CD4-positive, alpha-beta memory T cell (primary cell): Measurements from ENCODE around the gene LSM14B. TPM values are rescaled to one million over a fixed set of nuclear protein-coding genes. Genes with fewer than 3 reads are reported as not detected.
A peak's percentile ranks its signal among the peaks of the same experiment; 100 is the strongest.

Source experiments
- CTCF ChIA-PET: fragments of 350-600 bp; sonication (Branson Sonifier 250); formaldehyde crosslinking; loops from one replicate; lab custom pipeline; 2021; ENCODE audit warnings: inconsistent platforms; ENCODE audit not compliant: partially characterized antibody; lab: Charles Lee
- POLR2A ChIA-PET: fragments of 350-600 bp; sonication (Branson Sonifier 250); formaldehyde crosslinking; loops from one replicate; lab custom pipeline; 2021; ENCODE audit not compliant: partially characterized antibody; lab: Charles Lee
- DNase-seq, 5 donors: peaks; one replicate each; pipeline versions ENCODE4 v3.0.0 to v3.0.0-alpha.2; 2020 to 2022; ENCODE audit warnings: mixed read lengths in 1 of 5
- H3K27ac ChIP-seq: one replicate; pipeline ENCODE4 v1.7.0; 2013; ENCODE audit warnings: low read depth, low read length
- H3K27me3 ChIP-seq: 2 replicates; pipeline ENCODE4 v1.7.0; 2013; ENCODE audit warnings: mild to moderate bottlenecking, low read length, moderate library complexity; ENCODE audit not compliant: insufficient read depth
- H3K36me3 ChIP-seq: 2 replicates; pipeline ENCODE4 v1.7.0; 2013; ENCODE audit warnings: mild to moderate bottlenecking, low read length, moderate library complexity; ENCODE audit not compliant: insufficient read depth
- H3K4me1 ChIP-seq: 2 replicates; pipeline ENCODE4 v1.7.0; 2013; ENCODE audit warnings: mild to moderate bottlenecking, low read length, moderate library complexity; ENCODE audit not compliant: insufficient read depth
- H3K4me3 ChIP-seq, 2 donors: one replicate each; pipeline ENCODE4 v1.7.0; 2013; ENCODE audit warnings: low read length in 2 of 2, mild to moderate bottlenecking in 1 of 2
- H3K9me3 ChIP-seq, 2 donors: one replicate each; pipeline ENCODE4 v1.7.0; 2013; ENCODE audit warnings: low read length in 2 of 2, control low read depth in 1 of 2; ENCODE audit not compliant: control insufficient read depth in 1 of 2
- H3K27ac Mint-ChIP-seq, 7 donors: one replicate each; pipeline ENCODE4 v1.8.0; 2020 to 2021; ENCODE audit warnings: mixed read lengths in 7 of 7, mild to moderate bottlenecking in 6 of 7, inconsistent platforms in 3 of 7, moderate library complexity in 3 of 7
- H3K27me3 Mint-ChIP-seq, 2 donors: one replicate each; pipeline ENCODE4 v1.8.0; 2020 to 2021; ENCODE audit warnings: mixed read lengths in 2 of 2
- H3K36me3 Mint-ChIP-seq, 2 donors: one replicate each; pipeline ENCODE4 v1.8.0; 2020 to 2021; ENCODE audit warnings: mixed read lengths in 2 of 2, inconsistent platforms in 1 of 2, mild to moderate bottlenecking in 1 of 2
- H3K4me1 Mint-ChIP-seq, 4 donors: one replicate each; pipeline ENCODE4 v1.8.0; 2020 to 2021; ENCODE audit warnings: mixed read lengths in 4 of 4, mild to moderate bottlenecking in 1 of 4
- H3K4me3 Mint-ChIP-seq, 8 donors: one replicate each; pipeline ENCODE4 v1.8.0; 2020 to 2021; ENCODE audit warnings: mixed read lengths in 8 of 8, mild to moderate bottlenecking in 7 of 8, moderate library complexity in 6 of 8, inconsistent platforms in 3 of 8
- H3K9me3 Mint-ChIP-seq, 8 donors: one replicate each; pipeline ENCODE4 v1.8.0; 2020 to 2021; ENCODE audit warnings: mixed read lengths in 8 of 8, mild to moderate bottlenecking in 5 of 8, inconsistent platforms in 3 of 8, moderate library complexity in 1 of 8
- intact Hi-C: fragments of 100-400 bp; cut with micrococcal nuclease; formaldehyde crosslinking; loops from one replicate; pipeline ENCODE4 v1.15.1; 2023
- polyA plus RNA-seq, 2 donors: library from polyadenylated mRNA; unstranded; fragments of 300-500 nt; fragmentation: Illumina TruSeq; gene quantifications; one replicate each; pipeline ENCODE4 v1.2.3, GENCODE V29; 2021
- total RNA-seq, 2 experiments: library from RNA; stranded (reverse); gene quantifications; one replicate each; pipeline ENCODE4 v1.2.3, GENCODE V29; 2021

Gene LSM14B
- total and polyA plus RNA-seq, 4 experiments from 2014 or later: 0.78 to 50.3 (median 24.8) TPM

DNA sequence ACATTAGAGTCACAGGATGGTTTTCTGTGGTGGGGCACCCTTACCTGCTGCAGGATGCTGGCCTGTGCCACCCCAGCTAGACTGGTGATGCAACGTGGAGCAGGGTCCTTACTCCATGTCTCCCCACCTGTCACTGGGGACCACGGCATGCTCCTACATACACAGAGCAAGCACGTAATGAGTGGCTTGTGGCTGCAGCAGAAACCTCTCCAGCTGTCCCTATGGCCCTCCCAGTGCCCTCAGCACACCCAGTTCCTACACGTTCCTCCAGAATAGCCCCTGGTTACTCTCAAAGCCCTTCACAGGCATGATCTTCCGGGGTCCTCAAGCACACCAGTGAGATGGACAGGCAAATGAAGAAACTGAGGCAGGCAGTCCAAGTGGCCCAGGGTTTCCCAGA, 3.2 kb upstream of the LSM14B start:
- Mint-ChIP-seq H3K9me3 (peaks cover 0 to 23% (median 7%) of the 10 kb centered on the region in 8 donors), H3K36me3 (peaks cover 0 to 12% of the 10 kb centered on the region in 2 donors), H3K27ac (peak overlapping the region; percentile 4 to 99 (median 93)), H3K27me3 (no peaks in the 10 kb centered on the region), H3K4me1 (peaks cover 26 to 55% (median 41%) of the 10 kb centered on the region in 4 donors), H3K4me3 (peak overlapping the region in 4 of 8 donors; percentile 15 to 70 (median 39))
- Histone ChIP-seq H3K27me3 (no peaks in the 10 kb centered on the region), H3K36me3 (no peaks in the 10 kb centered on the region), H3K9me3 (peaks cover 0 to 4% of the 10 kb centered on the region in 2 donors), H3K27ac (no peak overlapping the region), H3K4me1 (peaks cover 47% of the 10 kb centered on the region), H3K4me3 (no peak overlapping the region)
- DNase-seq: no peak
- CTCF ChIA-PET: no interaction called here
- intact Hi-C loops: no loop called here
- POLR2A ChIA-PET: interaction anchor here (0.8 to 11.1 kb wide), 5 partner anchors 17 to 52 kb away, joined by 3 to 115 read pairs (median 5); partner anchors contain the start of genes PSMA7, SS18L1 and TAF4

DNA sequence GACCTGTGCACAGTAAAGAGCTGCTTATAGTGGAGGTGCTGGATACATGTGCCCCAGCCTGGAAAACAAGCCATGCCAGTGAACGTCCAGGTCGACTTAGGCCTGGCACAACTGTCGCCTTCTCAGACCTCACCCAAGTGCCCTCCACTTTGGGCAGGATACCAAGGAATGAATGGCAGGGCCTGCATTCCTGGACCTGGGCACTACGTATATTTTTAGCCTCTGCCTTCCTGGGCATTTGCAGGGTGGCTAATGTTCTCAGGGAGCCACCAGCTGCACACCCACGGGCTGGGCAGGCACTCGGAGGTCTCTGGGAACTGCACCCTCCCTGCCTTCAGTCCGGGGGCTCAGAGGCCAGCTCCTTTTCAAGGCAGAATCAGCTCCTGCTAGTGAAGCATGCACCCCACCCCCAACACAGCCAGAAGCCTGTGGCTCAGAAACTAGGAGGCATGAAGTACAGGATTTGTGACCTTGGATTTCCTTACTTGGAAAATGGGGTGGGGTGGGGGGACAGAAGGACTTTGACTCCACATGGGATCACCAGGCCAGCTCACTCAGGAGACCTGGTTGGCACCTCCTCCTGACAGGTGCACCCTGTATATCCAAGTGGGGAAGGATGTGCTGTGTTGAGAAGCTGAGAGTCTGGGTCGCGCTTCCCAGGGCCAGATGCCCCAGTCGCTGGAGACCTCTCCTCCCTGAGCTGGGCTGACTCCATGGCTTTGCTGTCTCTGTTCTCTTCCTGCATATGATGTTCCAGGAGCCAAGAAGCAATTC, 2.5 kb upstream of the LSM14B start:
- Mint-ChIP-seq H3K27me3 (no peaks in the 10 kb centered on the region), H3K4me3 (peak overlapping the region in 7 of 8 donors; percentile 2 to 93 (median 47)), H3K9me3 (peaks cover 0 to 18% (median 6%) of the 10 kb centered on the region in 8 donors), H3K36me3 (peaks cover 0 to 18% of the 10 kb centered on the region in 2 donors), H3K27ac (peak overlapping the region; percentile 92 to 99 (median 97)), H3K4me1 (peaks cover 29 to 62% (median 46%) of the 10 kb centered on the region in 4 donors)
- H3K9me3 ChIP-seq: peaks cover 0 to 4% of the 10 kb centered on the region in 2 donors
- H3K27me3 ChIP-seq: no peaks in the 10 kb centered on the region
- no peaks in the 10 kb centered on the region for H3K36me3 ChIP-seq
- ChIA-PET CTCF (no interaction called here), POLR2A (interaction anchor here (0.8 to 11.1 kb wide), 5 partner anchors 16 to 53 kb away, joined by 3 to 130 read pairs (median 51); partner anchors contain the start of genes PSMA7, SS18L1 and TAF4)
- peaks cover 53% of the 10 kb centered on the region for H3K4me1 ChIP-seq
- H3K4me3 ChIP-seq: no peak overlapping the region
- H3K27ac ChIP-seq: no peak overlapping the region
- peak in 1 of 5 donors; percentile 25 for DNase-seq
- intact Hi-C loops: loop anchor here (5.0 kb wide), 1 partner anchor 268 kb away; the partner anchor contains the start of gene RPS21

DNA sequence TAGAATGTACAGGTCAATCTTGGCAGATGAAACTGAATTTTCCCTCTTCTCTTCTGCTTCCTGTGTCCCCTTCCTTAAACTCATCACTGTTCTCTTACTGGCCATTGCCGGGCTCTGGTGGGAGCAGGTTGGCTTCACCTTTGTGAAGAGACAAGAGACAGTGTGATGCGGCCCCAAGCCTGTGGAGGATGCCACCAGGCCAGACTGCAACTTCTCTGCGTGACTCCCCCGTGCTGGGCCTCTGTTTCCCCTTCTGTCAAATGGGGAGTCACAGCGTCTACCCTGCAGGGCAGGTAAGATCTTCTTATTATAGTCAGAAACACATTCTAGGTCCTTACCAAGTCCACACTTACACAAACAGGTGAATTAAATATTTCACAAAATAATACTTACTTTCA, 1.9 kb upstream of the LSM14B start:
- no peaks in the 10 kb centered on the region for H3K27me3 ChIP-seq
- CTCF ChIA-PET: interaction anchor here (0.8 to 1.6 kb wide), 4 partner anchors 27 to 54 kb away, joined by 3 to 4 read pairs (median 4); no protein-coding TSS in a partner anchor
- peak overlapping the region in 7 of 8 donors; percentile 2 to 93 (median 48) for H3K4me3 Mint-ChIP-seq
- peak in 1 of 5 donors; percentile 2 for DNase-seq
- H3K36me3 ChIP-seq: peaks cover 4% of the 10 kb centered on the region
- no peaks in the 10 kb centered on the region for H3K27me3 Mint-ChIP-seq
- H3K4me1 ChIP-seq: peaks cover 53% of the 10 kb centered on the region
- peaks cover 0 to 4% of the 10 kb centered on the region in 2 donors for H3K9me3 ChIP-seq
- intact Hi-C loops: loop anchor here (5.0 kb wide), 1 partner anchor 267 kb away; the partner anchor contains the start of gene RPS21
- H3K27ac ChIP-seq: no peak overlapping the region
- peaks cover 0 to 13% (median 4%) of the 10 kb centered on the region in 8 donors for H3K9me3 Mint-ChIP-seq
- no peak overlapping the region for H3K4me3 ChIP-seq
- POLR2A ChIA-PET: interaction anchor here (0.6 to 11.1 kb wide), 4 partner anchors 16 to 54 kb away, joined by 3 to 130 read pairs (median 60); partner anchors contain the start of genes PSMA7, SS18L1 and TAF4
- peak overlapping the region; percentile 42 to 99 (median 97) for H3K27ac Mint-ChIP-seq
- H3K36me3 Mint-ChIP-seq: peaks cover 5 to 23% of the 10 kb centered on the region in 2 donors
- peaks cover 32 to 68% (median 51%) of the 10 kb centered on the region in 4 donors for H3K4me1 Mint-ChIP-seq

DNA sequence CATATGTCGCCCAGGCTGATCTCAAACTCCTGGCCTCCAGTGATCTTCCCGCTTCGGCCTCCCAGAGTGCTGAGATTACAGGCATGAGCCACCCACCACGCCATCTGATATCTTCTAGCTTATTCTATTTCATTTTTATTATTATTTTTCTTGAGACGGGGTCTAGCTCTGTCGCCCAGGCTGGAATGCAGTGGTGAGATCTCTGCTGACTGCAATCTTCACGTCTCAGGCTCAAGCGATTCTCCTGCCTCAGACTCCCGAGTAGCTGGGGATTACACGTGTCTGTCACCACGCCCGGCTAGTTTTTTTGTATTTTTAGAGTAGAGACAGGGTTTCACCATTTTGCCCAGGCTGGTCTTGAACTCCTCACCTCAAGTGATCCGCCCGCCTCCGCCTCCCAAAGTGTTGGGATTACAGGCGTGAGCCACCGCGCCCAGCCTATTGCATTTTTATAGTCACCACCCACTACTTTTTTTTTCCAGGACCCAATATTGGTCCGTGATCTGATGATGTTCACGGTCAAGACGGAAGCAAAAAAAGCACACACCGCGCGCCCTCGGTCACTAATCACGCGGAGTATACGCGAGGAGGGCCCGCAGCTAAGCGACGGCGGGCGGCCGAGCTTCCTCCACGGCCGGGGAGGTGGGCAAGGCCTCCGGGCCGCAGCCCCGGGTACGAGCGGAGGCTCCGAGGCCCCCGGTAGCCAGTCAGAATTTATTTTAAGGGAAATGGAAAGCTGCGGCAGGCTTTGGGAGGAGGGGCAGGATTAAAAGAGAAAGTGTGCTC, 1.1 kb upstream of the LSM14B start:
- no peaks in the 10 kb centered on the region for H3K27me3 Mint-ChIP-seq
- Histone ChIP-seq H3K4me1 (peaks cover 53% of the 10 kb centered on the region), H3K27ac (peak overlapping the region; percentile 76), H3K27me3 (no peaks in the 10 kb centered on the region), H3K9me3 (no peaks in the 10 kb centered on the region), H3K4me3 (peak overlapping the region; percentile 61 to 73), H3K36me3 (peaks cover 12% of the 10 kb centered on the region)
- peaks cover 30 to 69% (median 51%) of the 10 kb centered on the region in 4 donors for H3K4me1 Mint-ChIP-seq
- peaks cover 0 to 8% (median under 1%) of the 10 kb centered on the region in 8 donors for H3K9me3 Mint-ChIP-seq
- POLR2A ChIA-PET: interaction anchor here (0.6 to 11.1 kb wide), 15 partner anchors 10 to 673 kb away, joined by 3 to 130 read pairs (median 5); partner anchors contain the start of genes MTG2, PSMA7, SS18L1 and TAF4
- peaks cover 5 to 22% of the 10 kb centered on the region in 2 donors for H3K36me3 Mint-ChIP-seq
- H3K27ac Mint-ChIP-seq: peak overlapping the region; percentile 93 to 99 (median 97)
- no peak for DNase-seq
- CTCF ChIA-PET: interaction anchor here (0.6 to 1.6 kb wide), 6 partner anchors 15 to 55 kb away, joined by 3 to 5 read pairs (median 4); no protein-coding TSS in a partner anchor
- H3K4me3 Mint-ChIP-seq: peak overlapping the region; percentile 90 to 95 (median 92)
- intact Hi-C loops: loop anchor here (5.0 kb wide), 1 partner anchor 266 kb away; the partner anchor contains the start of gene RPS21

DNA sequence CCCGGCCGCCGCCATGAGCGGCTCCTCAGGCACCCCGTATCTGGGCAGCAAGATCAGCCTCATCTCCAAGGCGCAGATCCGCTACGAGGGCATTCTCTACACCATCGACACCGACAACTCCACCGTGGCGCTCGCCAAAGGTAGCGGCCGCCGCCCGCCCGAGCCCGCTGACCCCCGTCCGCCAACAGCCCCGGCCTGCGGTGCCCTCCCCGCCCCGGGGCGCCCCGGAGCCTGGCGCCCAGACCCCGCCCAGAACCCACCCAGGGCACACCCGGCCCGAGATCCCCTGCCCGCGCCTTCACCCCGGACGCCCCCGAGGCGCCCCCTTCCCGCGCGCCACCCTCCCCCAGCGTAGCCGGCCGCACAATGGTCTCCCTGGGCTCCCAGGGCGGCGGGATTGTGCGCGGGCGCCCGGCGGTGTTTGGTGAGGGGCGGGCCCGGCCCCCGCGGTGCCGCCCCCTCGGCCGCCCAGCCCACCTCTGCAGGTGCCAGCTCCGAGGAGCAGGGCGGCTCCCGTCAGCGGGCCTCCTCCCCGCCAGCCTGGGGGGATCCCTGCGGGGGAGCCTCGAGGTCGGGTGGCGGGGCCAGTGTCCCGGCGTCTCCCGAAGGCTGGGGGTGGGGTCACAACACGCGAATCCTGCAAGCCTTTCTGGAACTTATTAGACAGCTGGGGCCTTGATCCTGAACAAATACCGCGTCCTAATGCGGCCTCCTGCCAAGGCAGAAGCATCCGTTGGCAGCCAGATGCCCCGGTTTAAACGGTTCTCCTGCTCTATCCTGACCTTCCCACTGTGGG, 577 bp downstream of the LSM14B start:
- POLR2A ChIA-PET: interaction anchor here (1.1 to 11.1 kb wide), 10 partner anchors 10 to 112 kb away, joined by 3 to 130 read pairs (median 9); partner anchors contain the start of genes MTG2, PSMA7, SS18L1 and TAF4
- Mint-ChIP-seq H3K4me1 (peaks cover 24 to 71% (median 48%) of the 10 kb centered on the region in 4 donors), H3K27ac (peak overlapping the region; percentile 62 to 92 (median 83)), H3K36me3 (peaks cover 19 to 39% of the 10 kb centered on the region in 2 donors), H3K4me3 (peak overlapping the region; percentile 80 to 88 (median 86)), H3K27me3 (no peaks in the 10 kb centered on the region), H3K9me3 (peaks cover 0 to 2% (median 0%) of the 10 kb centered on the region in 8 donors)
- CTCF ChIA-PET: interaction anchor here (1.4 to 5.5 kb wide), 2 partner anchors 13 to 19 kb away, joined by 4 to 35 read pairs; no protein-coding TSS in a partner anchor
- Histone ChIP-seq H3K27ac (peak overlapping the region; percentile 25), H3K27me3 (no peaks in the 10 kb centered on the region), H3K4me1 (peaks cover 39% of the 10 kb centered on the region), H3K9me3 (no peaks in the 10 kb centered on the region), H3K4me3 (peak overlapping the region in 1 of 2 donors; percentile 47), H3K36me3 (peaks cover 29% of the 10 kb centered on the region)
- intact Hi-C loops: loop anchor here (1.0 to 5.0 kb wide), 5 partner anchors 20 to 264 kb away; partner anchors contain the start of genes ADRM1, MTG2, PSMA7 and RPS21
- DNase-seq: peak in 4 of 5 donors; percentile 25 to 54 (median 36)
